Measurements from ENCODE around the gene IL21R. TPM values are rescaled to one million over a fixed set of nuclear protein-coding genes. Genes with fewer than 3 reads are reported as not detected.
A peak's percentile ranks its signal among the peaks of the same experiment; 100 is the strongest.
"Not testable (repeated sequence)": the region's sequence is repeated elsewhere in the genome, so short reads cannot be mapped to it uniquely, and the experiment has no call there.

The IL21R gene
- polyA plus RNA-seq, 3 donors = 0.12 to 0.22 (median 0.18) TPM

DNA sequence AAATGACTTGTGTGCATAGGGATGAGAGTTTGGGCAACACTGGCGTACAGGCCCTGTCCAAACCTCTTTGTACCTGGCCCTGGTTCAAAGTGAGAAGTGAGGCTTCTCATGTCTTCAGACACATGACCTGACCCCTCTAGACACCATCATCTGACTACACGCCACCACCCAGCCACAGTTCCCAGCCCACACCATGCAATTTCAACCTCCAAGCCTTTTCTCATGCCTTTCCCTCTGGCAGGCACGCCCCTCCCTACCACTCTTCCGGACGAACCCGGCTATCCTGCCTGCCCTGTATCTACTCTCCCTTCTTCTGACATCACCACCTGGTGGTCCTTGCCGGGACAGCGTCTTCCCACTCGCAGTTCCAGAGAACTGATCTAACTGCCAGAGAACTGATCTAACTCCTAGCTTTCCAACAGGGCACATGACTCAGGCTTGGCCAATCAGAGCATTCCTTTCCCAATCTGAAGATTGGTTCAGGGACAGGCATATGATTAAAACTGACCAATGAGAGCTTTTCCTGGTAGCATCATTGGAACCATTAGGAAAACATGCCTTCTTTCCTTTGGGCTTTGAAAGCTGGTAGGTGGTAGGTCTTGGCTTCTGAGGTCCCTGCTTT lies 27.1 kb upstream of the IL21R start:
- peak; percentile 23 to 45 (median 25) for DNase-seq (ENCODE audit: low read depth in 3 of 3, low spot score in 2 of 3)

DNA sequence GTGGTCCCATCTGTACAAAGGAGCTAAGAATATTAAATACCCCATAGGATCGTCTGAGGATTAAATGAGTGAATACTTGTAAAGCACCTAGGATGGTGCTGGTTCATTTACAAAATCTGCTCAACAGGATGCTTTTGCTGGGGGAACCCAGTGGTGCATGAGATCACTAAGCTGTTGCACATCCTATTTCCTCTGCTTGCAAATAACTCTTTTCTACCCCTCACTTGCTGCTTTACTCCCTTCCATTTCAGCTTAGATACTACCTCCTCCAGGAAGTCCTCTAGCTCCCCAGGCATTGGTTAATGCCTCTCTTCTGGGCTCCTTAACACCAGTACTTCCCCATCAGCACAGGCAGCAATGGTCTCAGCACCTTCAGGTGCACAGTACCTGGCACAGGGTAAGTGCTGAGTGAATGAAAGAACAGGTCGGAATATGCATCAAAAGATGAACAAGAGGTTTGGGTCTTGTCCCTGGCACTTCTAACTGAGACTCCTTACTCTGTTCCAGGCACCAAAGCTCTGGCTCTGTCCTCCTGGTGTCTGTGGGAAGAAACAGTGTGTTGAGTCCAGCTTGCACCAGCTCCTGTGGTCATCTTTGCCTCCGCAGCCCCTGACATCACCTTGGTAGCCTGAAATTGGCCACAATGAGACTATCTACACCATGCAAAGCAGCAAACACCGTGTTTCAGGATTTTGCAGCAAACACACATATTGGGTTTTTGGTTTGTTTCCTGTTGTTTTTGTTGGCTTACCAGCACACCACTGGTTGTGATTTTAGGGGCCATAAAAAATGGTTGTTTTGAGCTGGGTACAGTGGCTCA lies 24.1 kb upstream of the IL21R start:
- no peak for DNase-seq (ENCODE audit: low read depth in 3 of 3, low spot score in 2 of 3)

DNA sequence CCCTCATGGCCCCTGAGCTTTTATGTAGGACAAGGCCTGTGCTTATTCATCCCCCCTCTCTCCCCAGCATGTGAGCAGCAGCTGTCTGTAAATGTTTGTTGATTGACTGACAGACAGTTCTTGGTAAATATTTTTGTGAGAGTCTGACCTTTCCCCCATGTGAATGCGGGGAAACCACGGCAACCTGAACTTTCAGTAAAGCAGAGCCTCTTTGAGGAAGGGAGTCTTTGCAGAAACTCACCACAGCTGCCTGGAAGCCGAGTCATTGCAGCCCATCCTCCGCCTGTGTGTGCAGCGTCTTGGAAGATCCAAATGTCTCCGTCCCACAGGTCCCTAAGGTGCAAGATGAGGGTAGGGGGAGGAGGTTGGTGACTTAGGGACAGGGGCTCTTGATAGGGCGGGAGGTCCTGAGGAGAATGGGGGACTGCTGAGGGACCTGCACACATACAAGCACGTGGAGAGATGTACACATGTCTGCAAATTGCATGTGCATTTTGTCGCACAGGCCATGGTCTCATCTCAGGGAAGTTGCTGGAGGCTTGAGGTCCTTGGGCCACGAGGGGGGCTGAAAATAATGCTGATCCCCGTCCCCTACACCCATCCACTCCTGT lies 23.0 kb upstream of the IL21R start:
- no peak for DNase-seq (ENCODE audit: low read depth in 3 of 3, low spot score in 2 of 3)

DNA sequence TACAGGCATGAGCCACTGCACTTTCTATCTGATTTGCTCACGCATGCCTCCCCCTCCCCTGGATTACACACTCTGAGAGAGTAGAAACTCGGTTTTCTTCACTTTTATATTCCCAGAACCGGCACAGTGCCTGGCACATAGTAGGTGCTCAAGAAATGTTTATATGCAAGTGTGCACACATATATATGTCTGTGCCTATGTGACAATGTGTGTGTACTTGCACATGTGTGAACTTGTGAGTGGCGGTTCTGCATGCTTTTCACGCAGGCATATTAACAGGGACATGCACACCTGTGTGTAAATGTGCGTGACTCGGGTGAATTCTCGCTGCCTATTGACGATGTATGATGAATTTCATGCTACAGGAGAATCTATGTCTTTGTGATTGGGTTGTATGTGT lies 22.1 kb upstream of the IL21R start:
- DNase-seq (ENCODE audit: low read depth in 3 of 3, low spot score in 2 of 3) = no peak

DNA sequence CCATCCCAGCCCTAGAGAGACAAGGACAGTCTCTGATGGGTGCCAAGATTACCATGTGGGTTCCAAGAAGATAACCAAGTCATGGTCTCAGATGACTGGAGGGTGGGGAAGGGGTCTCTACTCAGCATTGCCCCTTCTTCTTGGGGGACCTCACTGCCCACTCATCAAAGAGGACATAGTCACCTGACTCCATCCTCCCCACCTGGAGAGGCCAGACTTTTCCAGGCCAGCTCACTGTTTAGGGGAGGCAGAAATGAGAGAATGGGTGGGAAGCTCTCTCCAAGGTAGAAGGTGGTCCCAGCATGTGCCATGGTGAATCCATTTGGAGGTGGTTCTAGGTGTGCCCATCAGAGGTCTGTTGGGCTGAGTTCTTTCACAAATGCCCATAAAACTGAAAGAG lies 20.7 kb upstream of the IL21R start:
- no peak for DNase-seq (ENCODE audit: low read depth in 3 of 3, low spot score in 2 of 3)

DNA sequence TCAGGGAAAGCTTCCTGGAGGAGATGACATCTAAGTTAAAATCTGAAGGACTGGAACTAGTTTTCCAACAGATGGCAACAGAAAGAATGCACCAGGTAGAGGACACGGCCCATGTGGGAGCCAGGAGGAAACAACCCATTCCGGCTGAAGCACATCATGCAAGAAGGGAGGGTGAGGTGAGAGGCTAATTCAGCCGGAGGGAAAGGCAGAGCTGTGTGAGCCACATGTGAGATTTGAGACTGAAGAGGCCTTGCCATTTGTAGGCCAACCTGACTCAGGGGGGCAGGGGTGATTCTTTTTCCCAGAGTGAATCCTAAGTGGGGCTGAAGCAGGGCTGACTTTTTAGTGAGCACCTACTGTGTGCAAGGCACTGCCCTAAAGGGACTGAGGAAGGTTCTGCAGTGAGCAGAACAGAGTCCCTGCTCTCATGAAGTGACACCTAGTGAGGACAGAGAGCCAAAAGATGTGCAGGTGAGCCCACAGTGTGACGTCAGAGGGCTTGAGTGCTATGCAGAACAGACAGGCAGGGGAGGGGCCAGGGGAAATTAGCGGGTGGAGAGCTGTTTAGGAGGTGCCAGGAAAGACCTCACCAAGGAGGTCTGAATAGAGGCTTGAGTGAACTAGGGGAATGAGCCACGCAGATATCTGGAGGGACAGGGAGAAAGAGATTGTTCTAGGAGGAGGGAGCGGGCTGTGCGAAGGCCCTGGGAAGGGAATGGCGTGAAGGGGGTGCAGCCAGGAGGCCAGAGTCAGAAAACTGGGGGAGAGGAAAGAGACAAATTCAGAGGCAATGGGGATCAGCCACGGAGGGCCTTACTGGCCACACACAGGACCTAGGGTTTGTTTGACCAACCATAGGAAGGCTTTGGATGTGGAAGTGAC lies 19.8 kb upstream of the IL21R start:
- no peak for DNase-seq (ENCODE audit: low read depth in 3 of 3, low spot score in 2 of 3)

DNA sequence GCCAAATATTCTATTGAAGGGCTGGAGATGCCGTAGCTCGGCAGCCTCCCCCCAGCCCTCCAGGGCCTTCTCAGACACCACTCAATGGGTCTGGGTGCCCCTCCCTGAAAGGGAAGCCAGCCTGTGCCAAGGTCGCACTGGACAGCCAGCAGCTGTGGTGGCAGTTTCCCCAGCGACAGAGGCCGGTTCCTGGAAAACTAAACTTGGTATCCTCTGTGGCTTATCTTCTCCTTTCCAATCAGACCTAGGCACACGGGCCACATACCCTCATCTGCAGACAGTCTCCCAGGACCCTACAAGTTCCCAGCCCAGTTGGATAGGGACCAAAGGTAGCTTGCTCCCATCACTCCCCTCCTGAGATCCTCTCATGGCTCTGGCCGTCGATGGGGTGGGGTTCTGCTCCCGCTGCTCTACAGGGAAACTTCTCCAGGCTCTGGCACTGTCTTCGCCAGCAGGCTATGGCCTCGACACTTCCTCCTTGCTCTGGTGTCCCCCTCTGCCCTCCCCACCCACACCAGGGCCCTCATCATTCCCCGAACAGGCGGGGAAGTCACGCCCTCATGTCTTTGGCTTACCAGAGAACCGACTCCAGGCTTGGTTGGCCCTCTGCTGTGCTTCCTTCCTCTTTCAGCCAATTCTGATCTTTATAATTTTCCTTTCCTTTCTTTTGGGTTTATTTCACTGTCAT lies 18.3 kb upstream of the IL21R start:
- DNase-seq (ENCODE audit: low read depth in 3 of 3, low spot score in 2 of 3) = no peak

DNA sequence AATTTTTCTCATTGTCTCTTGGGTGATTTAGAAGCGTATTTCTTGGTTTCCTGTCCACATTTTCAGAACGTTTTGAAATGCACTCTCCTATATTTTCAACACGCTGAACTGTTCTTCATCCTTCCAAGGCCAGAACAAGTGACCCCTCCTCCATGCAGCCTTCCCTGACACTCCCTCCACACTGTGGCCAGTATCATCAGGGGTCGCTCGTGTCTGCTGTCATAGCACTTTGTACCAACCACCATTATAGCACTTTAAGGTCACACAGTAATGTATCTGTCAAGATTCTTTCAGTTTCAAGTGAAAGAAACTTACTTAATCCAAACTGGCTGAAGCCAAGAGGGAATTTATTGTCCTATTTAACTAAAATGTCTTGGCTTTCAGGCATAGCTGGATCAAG lies 17.5 kb upstream of the IL21R start:
- no peak for DNase-seq (ENCODE audit: low read depth in 3 of 3, low spot score in 2 of 3)

DNA sequence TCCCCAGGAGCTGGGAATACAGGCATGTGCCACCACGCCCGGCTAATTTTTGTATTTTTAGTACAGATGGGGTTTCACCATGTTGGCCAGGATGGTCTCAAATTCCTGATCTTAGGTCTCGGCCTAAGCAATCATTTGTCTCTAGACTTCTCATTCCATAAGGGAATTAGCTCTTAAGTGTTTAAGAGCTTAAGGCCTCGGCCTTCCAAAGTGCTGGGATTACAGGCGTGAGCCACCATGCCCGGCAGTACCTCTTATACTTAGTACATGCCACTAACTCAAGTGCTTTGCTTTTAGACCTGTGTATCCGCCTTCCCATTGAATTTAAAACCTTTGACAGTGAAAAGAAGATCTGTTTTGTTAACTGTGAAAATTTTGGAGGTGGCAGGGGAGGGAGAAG lies 16.6 kb upstream of the IL21R start:
- DNase-seq (ENCODE audit: low read depth in 3 of 3, low spot score in 2 of 3) = no peak

DNA sequence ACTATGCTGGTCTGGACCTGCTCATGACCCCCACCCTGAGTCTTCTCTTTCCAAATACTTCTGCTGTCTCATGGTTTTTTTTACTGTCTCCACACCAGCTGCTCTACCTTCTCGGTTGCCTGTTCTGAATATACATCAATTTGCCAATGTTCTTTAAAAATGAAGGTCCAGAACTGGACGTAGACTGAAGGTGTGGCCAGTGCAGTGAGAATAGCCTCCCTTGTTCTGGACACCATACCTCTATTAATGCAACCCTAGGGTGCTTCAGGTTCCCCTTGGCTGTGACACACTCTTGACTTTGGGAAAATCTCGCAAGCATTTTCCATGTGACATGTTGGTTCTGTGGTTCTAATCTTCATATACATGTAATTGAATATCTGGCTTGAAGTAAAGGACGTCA lies 15.3 kb upstream of the IL21R start:
- no peak for DNase-seq (ENCODE audit: low read depth in 3 of 3, low spot score in 2 of 3)

DNA sequence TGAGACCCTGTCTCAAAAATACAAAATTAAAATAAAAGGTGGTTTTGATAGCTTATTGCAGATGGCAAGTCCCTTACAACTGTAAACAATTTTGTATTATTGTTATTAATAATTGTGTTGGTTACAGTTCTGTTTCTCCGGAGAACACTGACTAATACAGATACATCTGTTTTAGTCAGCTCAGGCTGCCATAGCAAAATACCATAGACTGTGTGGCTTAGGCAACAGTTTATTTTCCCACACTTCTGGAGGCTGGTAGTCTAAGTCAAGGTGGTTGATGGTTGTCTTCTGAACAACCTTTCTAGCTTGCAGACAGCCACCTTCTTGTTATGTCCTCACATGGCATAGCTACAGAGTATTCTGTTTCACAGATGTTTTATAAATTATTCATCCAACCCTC lies 14.2 kb upstream of the IL21R start:
- DNase-seq (ENCODE audit: low read depth in 3 of 3, low spot score in 2 of 3) = no peak

DNA sequence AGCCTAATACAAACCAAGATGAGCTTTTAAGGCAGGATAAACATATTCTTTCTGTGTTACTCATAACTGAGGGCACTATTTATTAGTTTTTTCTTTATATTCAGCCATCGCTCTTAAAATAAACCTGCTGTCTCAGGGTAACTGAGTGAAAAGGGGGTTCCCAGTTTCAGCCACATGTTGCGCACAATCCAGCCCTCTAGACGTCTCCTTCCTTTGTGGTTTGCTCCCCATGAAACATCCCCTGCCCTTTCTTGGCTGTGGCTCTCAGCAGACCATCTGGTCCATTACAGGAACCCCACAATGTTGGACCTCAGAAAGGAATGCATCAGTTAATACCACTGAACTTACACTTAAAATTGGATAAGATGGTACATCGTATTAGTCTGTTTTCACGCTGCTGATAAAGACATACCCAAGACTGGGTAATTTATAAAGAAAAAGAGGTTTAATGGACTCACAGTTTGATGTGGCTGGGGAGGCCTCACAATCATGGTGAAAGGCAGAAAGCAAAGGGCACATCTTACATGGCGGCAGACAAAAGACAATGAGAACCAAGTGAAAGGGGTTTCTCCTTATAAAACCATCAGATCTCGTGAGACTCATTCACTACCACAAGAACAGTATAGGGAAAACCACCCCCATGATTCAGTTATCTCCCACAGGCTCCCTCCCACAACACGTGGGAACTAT lies 12.6 kb upstream of the IL21R start:
- DNase-seq (ENCODE audit: low read depth in 3 of 3, low spot score in 2 of 3) = no peak

DNA sequence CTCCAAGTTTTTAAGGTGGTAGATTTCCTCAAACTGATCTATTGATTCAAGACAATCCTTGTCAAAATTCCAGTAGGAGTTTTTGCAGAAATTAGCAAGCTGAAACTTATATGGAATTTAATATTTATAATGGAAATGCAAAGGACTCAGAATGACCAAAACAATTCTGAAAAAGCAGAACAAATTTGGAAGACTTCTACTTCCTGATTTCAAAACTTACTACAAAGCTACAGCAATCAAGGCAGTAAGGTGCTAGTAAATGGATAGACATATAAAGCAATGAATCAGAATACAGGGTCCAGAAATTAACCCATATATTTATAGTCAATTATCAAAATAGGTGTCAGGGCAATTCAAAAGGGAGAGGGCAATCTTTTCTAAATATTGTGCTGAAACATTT lies 11.8 kb upstream of the IL21R start:
- no peak for DNase-seq (ENCODE audit: low read depth in 3 of 3, low spot score in 2 of 3)

DNA sequence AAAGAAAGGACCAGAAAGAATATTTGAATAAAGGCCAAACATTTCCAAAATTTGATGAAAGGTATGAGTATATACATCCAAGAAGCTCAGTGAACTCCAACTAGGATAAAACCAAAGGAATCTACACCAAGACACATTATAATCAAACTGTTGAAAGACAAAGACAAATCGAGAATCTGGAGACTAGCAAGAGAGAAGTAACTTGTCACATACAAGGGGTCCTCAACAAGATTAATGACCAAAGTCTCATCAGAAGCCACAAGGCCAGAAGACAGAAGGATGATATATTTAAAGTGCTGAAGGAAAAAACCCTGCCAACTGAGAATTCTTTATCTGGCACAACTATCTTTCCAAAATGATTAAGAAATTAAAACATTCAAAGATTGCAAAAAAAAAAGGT lies 9.3 kb upstream of the IL21R start:
- DNase-seq (ENCODE audit: low read depth in 3 of 3, low spot score in 2 of 3) = no peak

DNA sequence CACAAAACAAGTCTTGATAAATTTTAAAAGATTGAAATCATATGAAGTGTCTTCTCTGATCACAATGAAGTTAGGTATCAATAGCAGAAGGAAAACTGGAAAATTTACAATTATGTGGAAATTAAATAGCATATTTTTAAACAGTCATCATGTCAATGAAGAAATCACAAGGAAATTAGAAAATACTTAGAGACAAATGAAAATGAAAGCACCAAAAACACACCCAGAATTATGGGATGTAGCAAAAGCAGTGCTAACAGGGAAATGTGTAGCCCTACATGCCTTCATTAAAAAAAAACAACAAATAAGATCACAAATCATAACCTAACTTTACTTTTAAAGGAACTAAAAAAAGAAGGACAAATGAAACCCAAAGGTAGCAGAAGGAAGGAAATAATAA lies 7.5 kb upstream of the IL21R start:
- no peak for DNase-seq (ENCODE audit: low read depth in 3 of 3, low spot score in 2 of 3)

DNA sequence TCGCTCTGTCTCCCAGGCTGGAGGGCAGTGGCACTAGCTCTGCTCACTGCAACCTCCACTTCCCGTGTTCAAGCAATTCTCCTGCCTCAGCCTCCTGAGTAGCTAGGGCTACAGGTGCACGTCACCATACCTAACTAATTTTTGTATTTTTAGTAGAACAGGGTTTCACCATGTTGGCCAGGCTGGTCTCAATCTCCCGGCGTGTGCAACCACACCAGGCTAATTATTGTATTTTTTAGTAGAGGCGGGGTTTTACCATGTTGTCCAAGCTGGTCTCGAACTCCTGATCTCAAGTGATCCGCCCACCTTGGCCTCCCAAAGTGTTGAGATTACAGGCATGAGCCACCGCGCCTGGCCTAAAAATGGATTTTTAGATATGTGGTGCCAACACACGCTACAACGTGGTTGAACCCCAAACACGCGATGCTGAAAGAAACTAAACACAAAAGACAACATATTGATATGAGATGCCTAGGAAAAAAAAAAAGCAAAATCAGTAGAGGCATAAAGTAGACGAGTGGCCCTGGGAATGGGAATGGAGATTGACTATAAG lies 3.6 kb upstream of the IL21R start:
- not testable (repeated sequence) for DNase-seq (ENCODE audit: low read depth in 3 of 3, low spot score in 2 of 3)

DNA sequence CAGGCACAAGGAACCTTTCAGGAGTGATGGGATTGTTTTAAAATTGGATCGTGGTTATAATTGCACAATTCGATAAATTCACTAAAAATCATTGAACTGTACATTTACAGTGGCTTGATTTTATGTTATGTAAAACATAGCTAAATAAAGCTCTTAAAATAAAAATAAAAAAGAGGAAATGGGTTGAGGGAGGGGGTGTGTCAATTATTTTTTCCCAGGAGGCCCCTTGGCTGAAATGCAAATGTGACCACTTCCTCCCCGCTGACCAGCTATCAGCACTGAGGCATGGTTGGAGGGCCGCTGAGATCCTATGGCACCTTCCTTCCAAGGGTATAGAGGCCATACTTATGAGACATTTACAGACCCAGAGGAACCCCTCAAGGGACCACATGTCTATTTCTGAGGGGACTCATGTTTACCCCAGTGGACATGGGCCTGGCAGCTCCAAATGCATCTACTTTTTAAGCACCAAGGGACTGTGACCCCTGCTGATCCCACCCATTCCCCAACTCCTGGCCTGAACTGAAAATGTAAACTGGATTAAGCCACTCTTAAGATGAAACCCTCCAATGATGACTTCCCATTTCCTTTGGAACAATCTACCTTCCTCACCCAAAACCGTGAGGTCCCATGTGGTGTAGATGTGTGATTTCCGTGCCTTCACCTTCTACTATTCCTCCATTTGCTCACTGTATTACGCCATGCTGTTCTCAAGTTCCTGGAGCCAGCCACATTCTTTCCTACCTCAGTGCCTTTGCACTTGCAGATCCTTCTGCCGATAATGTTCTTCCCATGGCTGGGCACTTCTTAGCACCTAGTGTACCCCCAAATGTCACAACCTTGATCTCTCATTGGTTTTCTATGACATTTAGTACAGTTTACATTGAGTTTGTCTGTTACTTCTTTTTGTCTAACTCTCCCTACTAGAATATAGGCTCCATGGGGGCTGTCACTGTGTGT lies 2.8 kb upstream of the IL21R start:
- no peak for DNase-seq (ENCODE audit: low read depth in 3 of 3, low spot score in 2 of 3)

DNA sequence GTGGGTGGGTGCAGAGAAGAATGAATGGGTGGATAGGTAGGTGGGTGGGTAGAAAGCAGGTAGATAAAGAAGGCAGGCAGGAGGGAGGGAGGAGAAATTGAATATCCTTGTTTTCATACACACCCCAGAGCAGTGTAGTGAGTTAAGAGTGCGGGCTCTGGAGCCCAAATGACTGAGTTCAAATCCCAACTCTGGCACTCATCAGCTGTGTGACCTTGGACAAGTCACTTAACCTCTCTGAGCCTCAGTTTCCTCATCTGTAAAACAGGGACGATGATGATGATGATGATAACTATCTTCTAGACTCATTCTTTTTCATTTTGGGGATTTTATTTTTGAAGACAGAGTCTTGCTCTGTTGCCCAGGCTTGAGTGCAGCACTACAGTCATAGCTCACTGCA lies 2.0 kb upstream of the IL21R start:
- no peak for DNase-seq (ENCODE audit: low read depth in 3 of 3, low spot score in 2 of 3)
